ENCODE measurements around the gene TMEM240. TPM values are rescaled to one million over a fixed set of nuclear protein-coding genes. Genes with fewer than 3 reads are reported as not detected.
"Not testable (repeated sequence)": the region's sequence is repeated elsewhere in the genome, so short reads cannot be mapped to it uniquely, and the experiment has no call there.

The TMEM240 gene
- total and polyA plus RNA-seq, 9 of the 15 experiments (the other 6 are each of a cell fraction or from before 2014, with no cell fraction given), result 0.24 to 2.0 (median 0.69) TPM; not detected in 5

GRCh38 chr1:1504777-1505365 is 35.6 kb downstream of the TMEM240 start (continued):
- TF ChIP-seq PBX2 (CRISPR knock-in tag; IDR thresholded peaks at IDR 0.05; ENCODE audit: low read depth), result not testable (repeated sequence)
- TF ChIP-seq PBX2 (tag; conservative IDR thresholded peaks at IDR 0.05; ENCODE audit: low read depth), result peak; percentile 87
- TF ChIP-seq L3MBTL2 (IDR thresholded peaks at IDR 0.05), result peak; percentile 50
- peak; percentile 66 for TF ChIP-seq DPF2 (IDR thresholded peaks at IDR 0.05)
- peak; percentile 49 to 79 for TF ChIP-seq RAD21 (CRISPR knock-in tag; conservative IDR thresholded peaks at IDR 0.05 in 1 of 2, IDR thresholded peaks at IDR 0.05 in 1 of 2)
- peak; percentile 92 for TF ChIP-seq CTBP1 (IDR thresholded peaks at IDR 0.05; ENCODE audit: borderline replicate concordance)
- peak; percentile 14; the same call in 1 of the 2 replicates for TF ChIP-seq ETV5 (CRISPR knock-in tag; IDR thresholded peaks at IDR 0.05; ENCODE audit: low read depth)
- peak; percentile 74; the same call in 1 of the 2 replicates for TF ChIP-seq CLOCK (CRISPR knock-in tag; IDR thresholded peaks at IDR 0.05; ENCODE audit: borderline replicate concordance)
- 0 out of 2 replicates have a peak, but pooled peaks have one; percentile 52 for TF ChIP-seq E2F1 (CRISPR knock-in tag; IDR thresholded peaks at IDR 0.05)
- peak; percentile 94 for TF ChIP-seq SOX6 (IDR thresholded peaks at IDR 0.05)
- peak; percentile 93 for TF ChIP-seq ZEB2 (IDR thresholded peaks at IDR 0.05)
- TF ChIP-seq SMARCA5 (IDR thresholded peaks at IDR 0.05), result peak; percentile 52; the same call in 1 of the 2 replicates
- TF ChIP-seq MAZ (CRISPR knock-in tag; conservative IDR thresholded peaks at IDR 0.05 in 1 of 2, IDR thresholded peaks at IDR 0.05 in 1 of 2), result peak; percentile 37 to 53; a peak in 2 of 4 replicates
- TF ChIP-seq E2F8 (IDR thresholded peaks at IDR 0.05; ENCODE audit: low read depth, partially characterized antibody), result peak; percentile 53
- peak; percentile 72 for TF ChIP-seq BCOR (IDR thresholded peaks at IDR 0.05)
- peak; percentile 38; the same call in 1 of the 2 replicates for TF ChIP-seq ATF7 (IDR thresholded peaks at IDR 0.05)
